H9 (cell line): ENCODE measurements around the gene ZKSCAN3. TPM values are rescaled to one million over a fixed set of nuclear protein-coding genes. Genes with fewer than 3 reads are reported as not detected.
A peak's percentile ranks its signal among the peaks of the same experiment; 100 is the strongest.

ENCODE experiments used
- DNase-seq: peaks from one replicate; pipeline ENCODE4 v3.0.0-alpha.2; 2017
- H2AFZ ChIP-seq: one replicate; pipeline ENCODE4 v1.6.1; 2013; ENCODE audit warnings: mild to moderate bottlenecking, low read length, control low read depth, moderate library complexity
- H2AK5ac ChIP-seq: 2 replicates; pipeline ENCODE4 v1.6.1; 2013; ENCODE audit warnings: low read length, control low read depth, mixed read lengths; ENCODE audit not compliant: insufficient read length
- H2BK120ac ChIP-seq: one replicate; pipeline ENCODE4 v1.6.1; 2013; ENCODE audit warnings: low read depth, mild to moderate bottlenecking, low read length, control low read depth, inconsistent platforms; ENCODE audit not compliant: poor library complexity, severe bottlenecking
- H2BK12ac ChIP-seq: 2 replicates; pipeline ENCODE4 v1.6.1; 2013; ENCODE audit warnings: low read length, control low read depth, mixed read lengths, low read depth; ENCODE audit not compliant: insufficient read length
- H2BK15ac ChIP-seq: 2 replicates; pipeline ENCODE4 v1.6.1; 2013; ENCODE audit warnings: low read depth, low read length, control low read depth
- H2BK20ac ChIP-seq: one replicate; pipeline ENCODE4 v1.6.1; 2013; ENCODE audit warnings: low read depth, mild to moderate bottlenecking, low read length, control low read depth, inconsistent platforms; ENCODE audit not compliant: poor library complexity, severe bottlenecking
- H2BK5ac ChIP-seq: 2 replicates; pipeline ENCODE4 v1.6.1; 2013; ENCODE audit warnings: low read length, control low read depth, mixed read lengths; ENCODE audit not compliant: insufficient read length
- H3K14ac ChIP-seq: 2 replicates; pipeline ENCODE4 v1.6.1; 2013; ENCODE audit warnings: low read length, control low read depth; ENCODE audit not compliant: insufficient read depth
- H3K18ac ChIP-seq: 2 replicates; pipeline ENCODE4 v1.6.1; 2013; ENCODE audit warnings: low read depth, mild to moderate bottlenecking, mixed read lengths, low read length, control low read depth; ENCODE audit not compliant: insufficient read length
- H3K23ac ChIP-seq: 2 replicates; pipeline ENCODE4 v1.6.1; 2013; ENCODE audit warnings: low read length, control low read depth, mixed read lengths, low read depth; ENCODE audit not compliant: insufficient read length
- H3K23me2 ChIP-seq: 2 replicates; pipeline ENCODE4 v1.6.1; 2013; ENCODE audit warnings: low read depth, mild to moderate bottlenecking, mixed read lengths, low read length, control low read depth; ENCODE audit not compliant: insufficient read length, poor library complexity, severe bottlenecking
- H3K27ac ChIP-seq: 2 replicates; pipeline ENCODE4 v1.5.1; 2013; ENCODE audit warnings: low read length, control low read depth, mixed read lengths, low read depth; ENCODE audit not compliant: insufficient read length
- H3K27me3 ChIP-seq: 2 replicates; pipeline ENCODE4 v1.6.1; 2013; ENCODE audit warnings: low read length, control low read depth, inconsistent platforms; ENCODE audit not compliant: insufficient read depth
- H3K4ac ChIP-seq: 2 replicates; pipeline ENCODE4 v1.6.1; 2013; ENCODE audit warnings: low read depth, mild to moderate bottlenecking, control low read depth, inconsistent platforms, low read length, moderate library complexity
- H3K4me1 ChIP-seq: 2 replicates; pipeline ENCODE4 v1.6.1; 2013; ENCODE audit warnings: low read length, control low read depth, inconsistent platforms; ENCODE audit not compliant: insufficient read depth
- H3K4me2 ChIP-seq: 2 replicates; pipeline ENCODE4 v1.6.1; 2013; ENCODE audit warnings: low read length, control low read depth, mixed read lengths; ENCODE audit not compliant: insufficient read length, insufficient read depth
- H3K56ac ChIP-seq: 2 replicates; pipeline ENCODE4 v1.6.1; 2013; ENCODE audit warnings: low read depth, mild to moderate bottlenecking, mixed read lengths, low read length, control low read depth; ENCODE audit not compliant: insufficient read length
- H3K79me1 ChIP-seq: 2 replicates; pipeline ENCODE4 v1.6.1; 2013; ENCODE audit warnings: low read depth, mild to moderate bottlenecking, moderate library complexity, low read length, control low read depth, inconsistent platforms; ENCODE audit not compliant: insufficient read depth, poor library complexity, severe bottlenecking
- H3K79me2 ChIP-seq: 2 replicates; pipeline ENCODE4 v1.6.1; 2013; ENCODE audit warnings: low read length, control low read depth, inconsistent platforms; ENCODE audit not compliant: insufficient read depth
- H3K9ac ChIP-seq: 2 replicates; pipeline ENCODE4 v1.6.1; 2013; ENCODE audit warnings: low read length, control low read depth, mixed read lengths; ENCODE audit not compliant: insufficient read length; ENCODE audit errors: extremely low read depth
- H3K9me3 ChIP-seq: one replicate; pipeline ENCODE4 v1.6.1; 2013; ENCODE audit warnings: low read depth, low read length, inconsistent platforms; ENCODE audit not compliant: control insufficient read depth
- H3T11ph ChIP-seq: one replicate; pipeline ENCODE4 v1.6.1; 2013; ENCODE audit warnings: mild to moderate bottlenecking, low read length, control low read depth, inconsistent platforms
- H4K20me1 ChIP-seq: one replicate; pipeline ENCODE4 v1.6.1; 2013; ENCODE audit not compliant: control insufficient read depth, insufficient read length, insufficient read depth
- H4K5ac ChIP-seq: 2 replicates; pipeline ENCODE4 v1.6.1; 2013; ENCODE audit warnings: low read depth, mild to moderate bottlenecking, mixed read lengths, low read length, control low read depth; ENCODE audit not compliant: insufficient read length
- H4K8ac ChIP-seq: replicated peaks from 2 replicates; pipeline ENCODE4 v1.6.1; 2013; ENCODE audit warnings: low read length, control low read depth, mixed read lengths, low read depth; ENCODE audit not compliant: insufficient read length
- H4K91ac ChIP-seq: 2 replicates; pipeline ENCODE4 v1.6.1; 2013; ENCODE audit warnings: low read depth, mild to moderate bottlenecking, moderate library complexity, mixed read lengths, low read length, control low read depth; ENCODE audit not compliant: insufficient read length
- H3K27ac Mint-ChIP-seq, 3 experiments: 2 replicates in 2 of 3; 3 replicates in 1 of 3; pipeline ENCODE4 v1.8.0; 2020 to 2021; ENCODE audit warnings: mixed read lengths in 3 of 3, mild to moderate bottlenecking in 1 of 3, moderate library complexity in 1 of 3
- H3K27me3 Mint-ChIP-seq: 2 replicates; pipeline ENCODE4 v1.8.0; 2021; ENCODE audit warnings: low read depth, mild to moderate bottlenecking, moderate library complexity, mixed read lengths
- H3K36me3 Mint-ChIP-seq, 3 experiments: 2 replicates in 2 of 3; 3 replicates in 1 of 3; pipeline ENCODE4 v1.8.0; 2020 to 2021; ENCODE audit warnings: low read depth in 3 of 3, mixed read lengths in 3 of 3; ENCODE audit not compliant: insufficient read depth in 1 of 3
- H3K4me1 Mint-ChIP-seq, 2 experiments: 2 replicates each; pipeline ENCODE4 v1.8.0; 2020; ENCODE audit warnings: mixed read lengths in 2 of 2
- H3K4me3 Mint-ChIP-seq, 2 experiments: 2 replicates in 1 of 2; 3 replicates in 1 of 2; pipeline ENCODE4 v1.8.0; 2020 to 2021; ENCODE audit warnings: mild to moderate bottlenecking in 2 of 2, mixed read lengths in 2 of 2, moderate library complexity in 1 of 2
- H3K9me3 Mint-ChIP-seq, 2 experiments: 2 replicates in 1 of 2; 3 replicates in 1 of 2; pipeline ENCODE4 v1.8.0; 2020; ENCODE audit warnings: mild to moderate bottlenecking in 2 of 2, mixed read lengths in 2 of 2, moderate library complexity in 1 of 2
- CTCF ChIP-seq: fragments of 200-600 bp; sonication (generic); conservative IDR thresholded peaks from 3 replicates; pipeline ENCODE4 v1.8.0; 2021; ENCODE audit warnings: antibody characterized with exemption, mild to moderate bottlenecking
- WGBS: extraction: QIAGEN DNeasy Blood & Tissue Kit; methylation state at CpG from one replicate; pipeline ENCODE4 v1.1.7; 2013; ENCODE audit warnings: missing lambda C conversion rate, low lambda C conversion rate, mixed read lengths; ENCODE audit not compliant: insufficient read length; ENCODE audit errors: extremely low coverage; 5-methylcytosine and 5-hydroxymethylcytosine counted together
- total RNA-seq: library from RNA; stranded (reverse); gene quantifications from 2 replicates; pipeline ENCODE4 v1.2.1, GENCODE V29; 2021

Gene ZKSCAN3
- total RNA-seq, 1 experiment from 2014 or later = 8.7 TPM

GRCh38 chr6:28351493-28351925, 1.8 kb downstream of the ZKSCAN3 start:
- H3K23ac ChIP-seq = no peak overlapping the region
- H4K91ac ChIP-seq = no peak overlapping the region
- H3K14ac ChIP-seq = no peak overlapping the region
- peaks cover 11% of the 10 kb centered on the region for H3K23me2 ChIP-seq
- H3K79me1 ChIP-seq = peaks cover 6% of the 10 kb centered on the region
- H2AK5ac ChIP-seq = no peak overlapping the region
- H3K9me3 ChIP-seq = no peaks in the 10 kb centered on the region
- TF ChIP-seq CTCF = no peak
- no peak overlapping the region for H2AFZ ChIP-seq
- peaks cover 4% of the 10 kb centered on the region; the same call in 1 of the 2 replicates for H3K4me1 ChIP-seq
- no peak overlapping the region for H3T11ph ChIP-seq
- no peak overlapping the region for H3K27ac ChIP-seq
- Mint-ChIP-seq H3K27ac (peak overlapping the region in 1 of 3 experiments; percentile 16; a peak in 1 of 7 replicates), H3K9me3 (peaks cover 4 to 8% of the 10 kb centered on the region in 2 experiments; a peak in 4 of 5 replicates), H3K4me1 (peaks cover 24 to 26% of the 10 kb centered on the region in 2 experiments), H3K27me3 (peaks cover 5% of the 10 kb centered on the region), H3K4me3 (peak overlapping the region in 1 of 2 experiments; percentile 100; a peak in 4 of 5 replicates), H3K36me3 (peaks cover 10 to 17% (median 16%) of the 10 kb centered on the region in 3 experiments)
- H3K18ac ChIP-seq = no peak overlapping the region
- H3K9ac ChIP-seq = no peak overlapping the region
- WGBS = no CpG with 5 or more reads among the region's 2 CpGs
- H3K4ac ChIP-seq = no peak overlapping the region
- H4K8ac ChIP-seq = no peak overlapping the region
- H3K27me3 ChIP-seq = no peaks in the 10 kb centered on the region; the same call in 1 of the 2 replicates
- H2BK120ac ChIP-seq = no peak overlapping the region
- no peak overlapping the region for H4K5ac ChIP-seq
- peaks cover 3% of the 10 kb centered on the region; the same call in 1 of the 2 replicates for H3K79me2 ChIP-seq
- H4K20me1 ChIP-seq = peaks cover 2% of the 10 kb centered on the region
- H3K56ac ChIP-seq = no peak overlapping the region
- no peak overlapping the region for H2BK20ac ChIP-seq
- no peak overlapping the region for H2BK12ac ChIP-seq
- no peak for DNase-seq
- H3K4me2 ChIP-seq = peak overlapping the region; percentile 95
- H2BK5ac ChIP-seq = no peak overlapping the region
- H2BK15ac ChIP-seq = no peak overlapping the region
